NB4 (cell line): ENCODE results near the gene PPP2R1B.

Source experiments
- POLR2A ChIP-seq: IDR thresholded peaks from 2 replicates; pipeline ENCODE4 v1.6.1; 2011; ENCODE audit warnings: mild to moderate bottlenecking; ENCODE audit not compliant: insufficient read length; ENCODE audit errors: extremely low read depth
- TF ChIP-seq, protein P1 (sequence below): IDR thresholded peaks from 2 replicates; pipeline ENCODE4 v1.6.1; 2011; ENCODE audit warnings: low read depth, low read length
- TF ChIP-seq, protein P2 (sequence below): IDR thresholded peaks from one replicate; pipeline ENCODE4 v1.5.1; 2012; ENCODE audit warnings: low read depth, low read length

DNA sequence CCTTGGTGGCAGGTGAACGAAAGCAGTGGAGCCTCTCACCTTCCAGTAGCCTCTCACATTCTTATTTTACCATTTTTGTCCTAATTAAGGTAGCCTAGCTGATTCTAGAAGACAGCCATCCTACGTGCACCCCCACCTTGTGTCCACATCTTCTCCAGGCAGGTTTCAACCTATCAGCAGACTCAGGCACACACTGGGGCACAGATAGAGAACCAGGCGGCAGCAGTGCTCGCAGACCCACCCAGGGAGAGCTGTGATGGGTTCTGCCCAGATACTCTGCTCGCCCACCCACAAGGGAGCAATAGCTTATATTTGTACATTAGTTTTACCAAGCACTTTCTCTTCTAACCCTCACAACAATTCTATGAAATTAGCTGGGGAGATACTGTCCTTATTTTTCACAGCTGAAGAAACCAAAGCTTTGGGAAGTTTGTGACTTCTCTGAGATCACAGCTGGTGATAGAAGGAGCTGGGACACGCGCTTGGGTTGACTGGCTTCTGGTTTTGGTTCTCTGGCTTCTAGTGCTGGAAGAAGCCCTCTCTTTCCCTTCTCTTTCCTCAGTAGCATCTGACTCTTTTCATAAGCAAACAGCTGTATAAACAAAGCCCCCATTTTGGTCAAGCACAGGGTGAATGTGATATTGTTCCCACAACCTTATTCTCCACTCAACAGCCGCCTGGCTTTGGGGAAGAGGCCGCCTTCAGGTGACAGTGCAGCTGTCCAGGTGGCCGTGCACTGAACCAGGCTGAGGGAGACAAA is 36.9 kb downstream of the PPP2R1B start:
- TF ChIP-seq, protein P1, sequence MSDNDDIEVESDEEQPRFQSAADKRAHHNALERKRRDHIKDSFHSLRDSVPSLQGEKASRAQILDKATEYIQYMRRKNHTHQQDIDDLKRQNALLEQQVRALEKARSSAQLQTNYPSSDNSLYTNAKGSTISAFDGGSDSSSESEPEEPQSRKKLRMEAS, result no peak
- no peak for TF ChIP-seq POLR2A
- TF ChIP-seq, protein P2, sequence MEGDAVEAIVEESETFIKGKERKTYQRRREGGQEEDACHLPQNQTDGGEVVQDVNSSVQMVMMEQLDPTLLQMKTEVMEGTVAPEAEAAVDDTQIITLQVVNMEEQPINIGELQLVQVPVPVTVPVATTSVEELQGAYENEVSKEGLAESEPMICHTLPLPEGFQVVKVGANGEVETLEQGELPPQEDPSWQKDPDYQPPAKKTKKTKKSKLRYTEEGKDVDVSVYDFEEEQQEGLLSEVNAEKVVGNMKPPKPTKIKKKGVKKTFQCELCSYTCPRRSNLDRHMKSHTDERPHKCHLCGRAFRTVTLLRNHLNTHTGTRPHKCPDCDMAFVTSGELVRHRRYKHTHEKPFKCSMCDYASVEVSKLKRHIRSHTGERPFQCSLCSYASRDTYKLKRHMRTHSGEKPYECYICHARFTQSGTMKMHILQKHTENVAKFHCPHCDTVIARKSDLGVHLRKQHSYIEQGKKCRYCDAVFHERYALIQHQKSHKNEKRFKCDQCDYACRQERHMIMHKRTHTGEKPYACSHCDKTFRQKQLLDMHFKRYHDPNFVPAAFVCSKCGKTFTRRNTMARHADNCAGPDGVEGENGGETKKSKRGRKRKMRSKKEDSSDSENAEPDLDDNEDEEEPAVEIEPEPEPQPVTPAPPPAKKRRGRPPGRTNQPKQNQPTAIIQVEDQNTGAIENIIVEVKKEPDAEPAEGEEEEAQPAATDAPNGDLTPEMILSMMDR, result no peak
